DOHH2 (cell line): ENCODE data around the gene NOD1.

Source experiments
- H3F3A ChIP-seq: fragments of 200-600 bp; sonication (generic), shearing (Covaris generic); 2 replicates; pipeline ENCODE4 v1.6.0; 2016; ENCODE audit warnings: antibody characterized with exemption, mild to moderate bottlenecking; ENCODE audit not compliant: control insufficient read depth, insufficient read depth
- H3K27ac ChIP-seq: fragments of 200-600 bp; sonication (generic); 2 replicates; pipeline ENCODE4 v1.5.1; 2014; ENCODE audit warnings: low read depth, mild to moderate bottlenecking, low read length, moderate library complexity
- H3K27me3 ChIP-seq: fragments of 200-600 bp; sonication (generic); 2 replicates; pipeline ENCODE4 v1.6.1; 2014; ENCODE audit warnings: mild to moderate bottlenecking, low read length, mixed read lengths; ENCODE audit not compliant: control insufficient read depth
- H3K36me3 ChIP-seq: fragments of 200-600 bp; sonication (generic); 2 replicates; pipeline ENCODE4 v1.6.1; 2014; ENCODE audit warnings: mild to moderate bottlenecking, low read length, moderate library complexity, mixed read lengths; ENCODE audit not compliant: control insufficient read depth
- H3K4me1 ChIP-seq: fragments of 200-600 bp; sonication (generic); 2 replicates; pipeline ENCODE4 v1.6.1; 2014; ENCODE audit warnings: mild to moderate bottlenecking, low read length, mixed read lengths; ENCODE audit not compliant: control insufficient read depth
- H3K4me2 ChIP-seq: fragments of 200-600 bp; sonication (generic); 2 replicates; pipeline ENCODE4 v1.6.0; 2014; ENCODE audit warnings: mild to moderate bottlenecking, low read length, moderate library complexity
- H3K4me3 ChIP-seq: fragments of 200-600 bp; sonication (generic); 2 replicates; pipeline ENCODE4 v1.5.1; 2014; ENCODE audit warnings: mild to moderate bottlenecking, low read length, mixed read lengths
- H3K79me2 ChIP-seq: fragments of 200-600 bp; sonication (generic); 2 replicates; pipeline ENCODE4 v1.6.1; 2014; ENCODE audit warnings: mild to moderate bottlenecking, low read length, mixed read lengths; ENCODE audit not compliant: control insufficient read depth
- H3K9me2 ChIP-seq: fragments of 200-600 bp; sonication (generic); replicated peaks from 2 replicates; pipeline ENCODE4 v1.6.1; 2014; ENCODE audit warnings: mild to moderate bottlenecking, low read length, mixed read lengths; ENCODE audit not compliant: control insufficient read depth
- H3K9me3 ChIP-seq: fragments of 200-600 bp; sonication (generic); 2 replicates; pipeline ENCODE4 v1.6.1; 2014; ENCODE audit warnings: antibody characterized with exemption, low read length, mixed read lengths; ENCODE audit not compliant: control insufficient read depth, insufficient read depth
- H4K20me1 ChIP-seq: fragments of 200-600 bp; sonication (generic); 2 replicates; pipeline ENCODE4 v1.6.0; 2014; ENCODE audit warnings: low read depth, mild to moderate bottlenecking, antibody characterized with exemption, low read length, moderate library complexity; ENCODE audit not compliant: control insufficient read depth, insufficient read depth
- CTCF ChIP-seq: fragments of 200-600 bp; sonication (generic); IDR thresholded peaks from one replicate; pipeline ENCODE4 v1.5.1; 2014; ENCODE audit warnings: antibody characterized with exemption, mild to moderate bottlenecking, low read depth, low read length; ENCODE audit not compliant: poor library complexity, severe bottlenecking
- EZH2phosphoT487 ChIP-seq: fragments of 200-600 bp; sonication (generic); IDR thresholded peaks from 2 replicates; pipeline ENCODE4 v1.6.1; 2017; ENCODE audit warnings: borderline replicate concordance, mild to moderate bottlenecking, antibody characterized with exemption, low read length, moderate library complexity, mixed read lengths

Gene NOD1

GRCh38 chr7:30470771-30471170, 7.8 kb downstream of the NOD1 start:
- Histone ChIP-seq H3K27ac (no peak overlapping the region), H3K4me2 (no peak overlapping the region)

GRCh38 chr7:30470163-30470770, 8.3 kb downstream of the NOD1 start:
- Histone ChIP-seq H4K20me1 (no peaks in the 10 kb centered on the region), H3K36me3 (no peaks in the 10 kb centered on the region), H3K27ac (no peak overlapping the region), H3K27me3 (no peaks in the 10 kb centered on the region), H3K4me1 (peaks cover 59% of the 10 kb centered on the region), H3K79me2 (no peaks in the 10 kb centered on the region), H3F3A (no peaks in the 10 kb centered on the region), H3K9me2 (no peaks in the 10 kb centered on the region), H3K4me3 (no peak overlapping the region), H3K9me3 (no peaks in the 10 kb centered on the region), H3K4me2 (no peak overlapping the region)
- TF ChIP-seq EZH2phosphoT487 (no peak), CTCF (no peak)

More at GRCh38 chr7:30470771-30471170, 7.8 kb downstream of the NOD1 start:
- H3K4me1 ChIP-seq = peaks cover 63% of the 10 kb centered on the region
- H3K9me3 ChIP-seq = no peaks in the 10 kb centered on the region
- TF ChIP-seq EZH2phosphoT487 (no peak), CTCF (no peak)
- H3K79me2 ChIP-seq = no peaks in the 10 kb centered on the region
- H3K9me2 ChIP-seq = no peaks in the 10 kb centered on the region
- H3K4me3 ChIP-seq = no peak overlapping the region
- H3K27me3 ChIP-seq = no peaks in the 10 kb centered on the region
- no peaks in the 10 kb centered on the region for H3K36me3 ChIP-seq
- no peaks in the 10 kb centered on the region for H4K20me1 ChIP-seq
- H3F3A ChIP-seq = no peaks in the 10 kb centered on the region

- TF ChIP-seq EZH2phosphoT487 (no peak), CTCF (no peak)
- Histone ChIP-seq H3K36me3 (no peaks in the 10 kb centered on the region), H3K9me3 (no peaks in the 10 kb centered on the region), H3K79me2 (no peaks in the 10 kb centered on the region), H4K20me1 (no peaks in the 10 kb centered on the region), H3K27me3 (no peaks in the 10 kb centered on the region), H3K4me1 (peaks cover 58% of the 10 kb centered on the region), H3K4me3 (no peak overlapping the region), H3K9me2 (no peaks in the 10 kb centered on the region), H3K4me2 (no peak overlapping the region), H3F3A (no peaks in the 10 kb centered on the region), H3K27ac (no peak overlapping the region)
These were observed 9.3 kb downstream of the NOD1 start for GRCh38 chr7:30469303-30469702.
